ENCODE results near the gene HLA-DMA.

The HLA-DMA gene
- 11.1 to 31.9 (median 19.6) reads per million in 4 experiments for total RNA-seq

DNA sequence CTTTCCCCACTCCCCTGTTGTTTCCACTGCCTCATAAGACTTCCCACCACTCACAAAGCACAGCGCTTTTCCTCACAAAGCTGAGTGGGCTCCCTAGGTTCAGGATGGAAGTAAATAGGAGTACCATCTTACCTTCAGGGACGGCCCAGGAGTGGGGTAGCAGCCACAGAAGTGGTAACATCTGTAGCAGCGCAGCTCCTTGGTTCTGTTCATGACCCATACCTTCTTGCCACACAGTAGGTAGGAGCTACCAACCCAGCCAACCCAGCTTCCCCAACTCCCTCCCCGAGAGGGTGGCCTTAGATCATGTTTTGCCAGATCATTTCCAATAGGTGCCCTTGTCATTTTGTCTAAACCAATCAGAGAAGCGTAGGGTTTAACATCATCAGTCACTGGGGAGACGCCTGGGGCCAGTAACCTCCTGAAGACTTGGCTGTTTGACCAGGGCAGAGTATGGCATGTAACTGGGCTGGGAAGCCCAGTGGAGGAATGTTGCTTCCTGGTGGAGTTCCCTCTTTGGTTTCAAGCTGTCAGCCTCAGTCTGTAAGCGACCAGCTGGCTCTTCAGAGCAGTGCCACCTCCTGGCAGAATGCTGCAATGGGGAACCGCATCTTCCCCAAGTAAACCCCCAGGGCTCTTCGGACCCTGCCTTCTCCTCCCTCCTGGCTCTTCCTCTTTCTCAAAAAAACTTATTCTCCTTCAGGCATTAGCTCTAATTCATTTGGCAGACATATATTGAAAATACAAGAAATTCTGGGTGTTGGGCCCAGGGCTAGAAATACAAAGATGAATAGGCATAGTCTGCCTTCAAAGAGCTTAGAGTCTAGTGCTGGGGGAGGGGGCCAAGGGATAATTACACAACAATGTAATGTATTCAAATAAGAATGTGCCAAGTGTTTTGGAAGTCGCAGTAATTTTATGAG lies at the start of gene HLA-DMA:
HLA-DMA (minus strand) TSS at position 281 of the 923 bp plus-strand sequence; CDS start at position 220, 61 bp downstream.
- peak; percentile 63 for DNase-seq

- DNase-seq: no peak
Observed at GRCh38 chr6:33001685-33002084, 48.8 kb upstream of the HLA-DMA start.

GRCh38 chr6:33000055-33000454 lies 47.2 kb upstream of the HLA-DMA start:
- no peak for DNase-seq

DNA sequence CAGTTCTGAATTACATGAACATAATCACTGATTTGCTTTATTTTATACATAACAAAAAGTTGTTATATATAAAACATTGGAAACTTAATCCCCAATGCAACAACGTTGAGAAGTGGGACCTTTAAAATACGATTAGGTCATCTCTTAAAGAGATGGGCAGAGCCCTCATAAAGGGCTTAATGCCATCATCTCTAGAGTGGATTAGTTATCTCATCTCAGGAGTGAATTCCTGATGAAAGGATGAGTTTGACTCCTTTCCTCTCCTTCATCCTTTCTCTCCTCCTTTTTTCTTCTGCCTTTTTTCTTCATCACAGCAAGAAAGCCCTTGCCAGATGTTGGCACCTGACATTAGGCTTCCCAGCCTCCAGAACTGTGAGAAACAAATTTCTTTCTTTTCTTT lies 42.6 kb upstream of the HLA-DMA start:
- no peak for DNase-seq

DNA sequence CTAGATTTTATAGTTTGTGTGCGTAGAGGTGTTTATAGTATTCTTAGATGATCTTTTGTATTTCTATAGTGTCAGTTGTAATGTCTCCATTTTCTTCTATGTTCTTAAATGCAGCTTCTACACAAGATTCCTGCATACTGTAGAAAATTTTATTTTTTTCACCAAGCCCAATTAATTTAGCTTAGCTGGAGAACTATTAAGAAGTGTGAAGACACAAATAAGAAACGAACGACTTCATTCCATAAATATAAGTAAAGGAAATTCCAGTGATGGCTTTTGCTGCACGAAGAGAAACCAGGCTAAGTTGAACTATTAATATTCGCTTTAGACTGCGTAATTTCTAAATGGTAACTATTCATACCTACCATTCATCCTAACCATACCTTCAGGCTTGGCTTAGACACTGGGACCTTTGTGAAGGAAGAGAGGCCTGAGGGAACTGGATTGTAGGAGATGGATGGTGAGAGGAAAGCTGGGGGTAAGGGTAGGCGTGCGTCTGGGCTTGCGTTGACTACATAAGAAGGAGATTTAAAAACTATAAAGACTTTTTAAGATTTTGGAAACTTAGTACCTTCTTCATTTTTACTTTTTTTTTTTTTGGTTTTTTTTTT lies 40.6 kb upstream of the HLA-DMA start:
- DNase-seq: no peak

DNA sequence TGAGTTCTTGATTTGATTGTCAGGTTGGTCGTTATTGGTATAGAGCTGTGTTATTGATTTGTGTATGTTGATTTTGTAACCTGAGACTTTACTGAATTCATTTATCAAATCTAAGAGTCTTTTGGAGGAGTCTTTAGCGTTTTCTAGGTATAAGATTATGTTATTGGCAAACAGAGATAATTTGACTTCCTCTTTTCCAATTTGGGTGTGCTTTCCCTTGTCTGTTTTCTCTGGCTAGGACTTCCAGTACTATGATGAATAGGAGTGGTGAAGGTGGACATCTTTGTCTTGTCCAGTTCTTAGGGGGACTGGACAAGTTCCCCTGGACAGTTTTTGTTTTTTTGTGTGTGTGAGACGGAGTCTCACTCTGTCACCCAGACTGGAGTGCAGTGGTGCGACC lies 39.1 kb upstream of the HLA-DMA start:
- no peak for DNase-seq

DNA sequence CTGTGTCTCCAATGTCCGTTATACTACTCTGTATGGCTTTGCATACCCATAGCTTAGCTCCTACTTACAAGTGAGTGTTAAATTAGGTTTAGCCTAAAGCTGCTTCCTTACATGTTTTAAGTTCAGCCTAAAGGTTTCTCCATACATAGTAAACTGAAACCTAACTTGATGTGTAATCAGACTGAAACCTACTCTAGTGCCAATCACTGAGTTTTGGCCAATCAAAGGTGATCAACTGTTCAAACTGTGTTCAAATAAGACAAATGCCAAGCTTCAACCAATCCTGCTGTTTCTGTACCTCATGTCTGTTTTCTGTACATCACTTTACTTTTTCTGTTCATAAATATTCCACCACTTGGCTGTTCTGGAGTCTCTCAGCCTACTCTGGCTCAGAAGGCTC lies 36.5 kb upstream of the HLA-DMA start:
- DNase-seq: no peak

DNA sequence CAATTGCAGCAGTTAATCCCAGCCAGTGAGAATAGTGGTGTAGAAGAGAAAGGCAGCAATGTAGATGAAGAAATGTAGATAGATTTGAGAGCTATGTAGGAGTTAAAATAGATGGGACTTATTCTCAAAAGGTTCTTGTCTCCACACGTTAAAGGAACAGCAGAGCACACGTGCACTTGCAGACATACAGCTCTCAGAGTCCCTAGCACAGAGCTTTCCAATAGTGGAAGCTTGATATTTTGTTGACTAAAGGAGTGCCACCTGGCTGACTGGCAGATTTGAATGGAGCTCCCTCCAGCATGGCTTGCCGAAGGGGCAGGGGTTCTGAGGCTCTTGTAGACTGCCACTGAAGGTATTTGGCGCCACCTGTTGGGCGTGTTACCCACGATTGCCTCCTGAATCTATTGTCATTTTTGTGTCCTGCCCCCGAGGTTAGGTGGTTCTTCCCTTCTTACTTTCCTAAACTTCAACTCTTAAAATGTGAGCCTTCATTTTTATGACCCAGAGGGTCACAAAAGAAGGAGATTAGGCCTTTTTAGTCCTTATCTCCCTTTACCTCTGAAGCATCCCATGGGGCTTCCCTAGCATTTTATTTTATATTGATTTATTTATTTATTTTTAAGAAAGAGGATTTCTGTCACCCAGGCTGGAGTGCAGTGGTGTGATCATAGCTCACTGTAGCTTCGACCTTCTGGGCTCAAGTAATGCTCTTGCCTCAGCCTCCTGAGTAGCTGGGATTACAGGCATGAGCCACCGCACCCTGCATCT lies 31.9 kb upstream of the HLA-DMA start:
- DNase-seq: peak; percentile 86

DNA sequence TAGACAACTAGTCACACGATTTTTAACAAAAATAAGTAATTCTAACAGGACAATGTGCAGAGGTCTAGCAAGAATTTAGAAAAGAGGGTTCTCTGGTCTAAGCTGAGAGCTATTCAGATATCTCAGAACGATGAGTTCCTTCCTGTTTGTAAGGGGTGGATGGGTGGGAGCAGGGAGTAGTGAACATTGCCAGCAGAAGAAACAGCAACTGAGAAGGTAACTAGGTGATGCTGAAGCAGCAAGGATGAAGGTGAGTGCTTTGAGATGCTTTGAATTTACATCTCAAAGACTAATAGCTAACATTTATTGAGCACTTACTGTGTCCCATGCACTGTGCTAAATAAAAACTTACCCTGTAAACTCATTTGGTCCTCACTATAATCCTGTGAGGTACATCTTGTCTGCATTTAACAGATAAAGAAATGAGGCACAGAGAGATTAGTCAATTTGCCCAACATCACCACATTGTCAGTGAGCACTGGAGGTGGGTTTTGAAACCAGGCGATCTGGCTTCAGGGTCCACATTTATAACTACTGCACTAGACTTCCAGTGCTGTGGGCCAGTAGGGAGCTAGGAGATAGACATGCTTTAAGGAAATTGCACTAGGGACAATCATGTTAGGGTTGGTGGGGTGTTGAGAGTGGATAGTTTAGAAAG lies 31.2 kb upstream of the HLA-DMA start:
- DNase-seq: no peak

DNA sequence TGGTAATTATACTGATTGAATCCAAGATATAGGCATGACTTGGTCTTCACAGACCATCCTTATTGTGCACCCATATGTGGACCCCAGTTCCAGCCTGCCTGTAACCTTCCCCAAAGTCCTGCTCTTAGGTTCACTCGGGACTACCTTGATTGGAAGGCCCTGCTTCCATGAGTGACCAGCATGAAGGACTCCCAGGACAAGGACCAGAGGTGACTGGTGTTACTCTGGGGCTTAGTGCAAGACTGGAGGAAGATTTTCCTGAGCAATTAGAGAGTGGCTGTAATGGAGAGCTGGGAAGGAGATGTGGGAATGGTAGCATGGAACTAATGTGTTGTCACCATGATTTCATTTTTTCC lies 30.6 kb upstream of the HLA-DMA start:
- no peak for DNase-seq

- DNase-seq: no peak
Observed at GRCh38 chr6:32982702-32983492, 30.0 kb upstream of the HLA-DMA start.

DNA sequence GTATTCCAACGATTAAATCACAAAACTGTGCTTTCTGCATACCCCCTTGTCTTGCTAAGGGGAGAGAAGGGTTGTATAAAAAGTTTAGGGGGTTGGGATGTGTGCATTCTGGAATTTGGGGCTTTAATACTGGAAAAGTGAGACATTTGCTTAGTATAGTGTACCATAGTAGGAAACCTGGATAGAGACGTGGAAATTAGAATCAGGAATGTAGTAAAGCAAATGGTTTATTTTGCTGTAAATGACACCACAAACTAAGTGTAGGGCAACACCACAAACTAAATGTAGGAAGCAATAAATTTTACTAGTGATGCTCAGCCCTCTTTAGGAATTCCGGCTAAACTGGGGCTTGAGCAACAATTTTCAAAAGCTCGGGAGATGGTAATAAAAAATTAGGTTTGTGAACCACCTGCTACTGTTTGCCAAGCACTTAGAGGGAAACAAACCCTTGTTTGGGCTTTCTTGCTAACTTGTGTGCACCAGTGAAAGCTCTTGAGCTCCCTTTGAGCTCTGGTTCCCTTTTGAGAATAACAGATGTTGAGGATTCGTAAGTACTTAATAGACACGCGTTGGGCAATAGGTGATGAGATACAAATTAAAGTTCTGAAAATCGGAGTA lies 29.3 kb upstream of the HLA-DMA start:
- DNase-seq: no peak

- DNase-seq: no peak
Observed at GRCh38 chr6:32980488-32981038, 27.7 kb upstream of the HLA-DMA start.

DNA sequence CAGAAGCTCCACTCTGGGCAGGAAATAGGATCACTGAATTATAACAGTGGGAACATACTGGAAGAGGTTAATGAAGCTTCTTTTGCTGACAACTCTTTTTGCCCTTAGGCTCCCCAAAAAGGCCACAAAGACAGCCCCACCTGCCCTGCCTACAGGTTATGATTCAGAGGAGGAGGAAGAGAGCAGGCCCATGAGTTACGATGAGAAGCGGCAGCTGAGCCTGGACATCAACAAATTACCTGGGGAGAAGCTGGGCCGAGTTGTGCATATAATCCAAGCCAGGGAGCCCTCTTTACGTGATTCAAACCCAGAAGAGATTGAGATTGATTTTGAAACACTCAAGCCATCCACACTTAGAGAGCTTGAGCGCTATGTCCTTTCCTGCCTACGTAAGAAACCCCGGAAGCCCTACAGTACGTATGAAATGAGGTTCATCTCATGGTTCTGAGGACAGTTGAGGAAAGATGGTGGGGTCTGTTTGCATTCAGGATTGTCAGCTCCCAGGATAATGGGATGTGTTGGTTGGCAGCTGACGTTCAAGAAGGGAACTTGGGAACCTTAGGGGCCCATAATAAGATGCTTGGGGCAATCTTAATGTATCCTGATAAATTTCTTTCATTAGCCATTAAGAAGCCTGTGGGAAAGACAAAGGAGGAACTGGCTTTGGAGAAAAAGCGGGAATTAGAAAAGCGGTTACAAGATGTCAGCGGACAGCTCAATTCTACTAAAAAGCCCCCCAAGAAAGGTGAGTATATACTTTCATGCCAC lies 27.0 kb upstream of the HLA-DMA start:
- DNase-seq: no peak

- DNase-seq: no peak
Observed at GRCh38 chr6:32977953-32978324, 25.0 kb upstream of the HLA-DMA start.

DNA sequence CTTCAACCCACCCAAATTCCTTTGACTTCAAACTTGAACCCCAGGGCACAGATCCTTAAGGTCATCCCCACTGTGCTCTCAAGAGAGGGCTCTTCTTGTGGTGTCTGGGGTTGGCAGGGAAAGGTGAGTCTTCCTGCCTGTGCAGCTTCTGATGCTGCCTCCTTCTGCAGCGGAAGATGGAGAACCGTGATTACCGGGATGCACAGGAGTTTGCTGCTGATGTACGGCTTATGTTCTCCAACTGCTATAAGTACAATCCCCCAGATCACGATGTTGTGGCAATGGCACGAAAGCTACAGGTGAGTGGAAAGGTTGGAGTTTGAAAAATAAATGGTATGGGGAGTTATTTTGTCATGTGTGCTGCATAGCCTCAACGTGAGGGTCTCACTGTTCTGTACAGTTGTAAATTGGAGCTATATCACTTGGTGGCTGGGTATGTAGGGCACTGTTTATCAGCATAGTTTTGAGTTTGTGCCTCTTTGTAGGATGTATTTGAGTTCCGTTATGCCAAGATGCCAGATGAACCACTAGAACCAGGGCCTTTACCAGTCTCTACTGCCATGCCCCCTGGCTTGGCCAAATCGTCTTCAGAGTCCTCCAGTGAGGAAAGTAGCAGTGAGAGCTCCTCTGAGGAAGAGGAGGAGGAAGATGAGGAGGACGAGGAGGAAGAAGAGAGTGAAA lies 24.5 kb upstream of the HLA-DMA start:
- DNase-seq: no peak

- DNase-seq: no peak
Observed at GRCh38 chr6:32976334-32977069, 23.6 kb upstream of the HLA-DMA start.

GRCh38 chr6:32975886-32976285 lies 23.0 kb upstream of the HLA-DMA start:
- no peak for DNase-seq

All from effector CD8-positive, alpha-beta T cell (primary cell).